GM18517 (cell line): ENCODE measurements around the gene DTHD1.

ENCODE experiments used
- ATAC-seq: cut with Tn5 transposase; IDR thresholded peaks from one replicate; pipeline ENCODE4 v1.9.1; 2021; ENCODE audit warnings: mild to moderate bottlenecking, moderate library complexity; ENCODE audit not compliant: unreplicated experiment

Gene DTHD1

GRCh38 chr4:36281384-36282106, at the start of gene DTHD1:
Gene DTHD1 (plus strand): TSS chr4:36281616. CDS start chr4:36281759, 143 bp downstream.
- ATAC-seq = no peak

GRCh38 chr4:36233567-36234266, 47.7 kb upstream of the DTHD1 start:
- ATAC-seq = no peak

- no peak for ATAC-seq
Measured at GRCh38 chr4:36235306-36235705, 46.1 kb upstream of the DTHD1 start.

GRCh38 chr4:36236159-36236558, 45.3 kb upstream of the DTHD1 start:
- no peak for ATAC-seq

GRCh38 chr4:36237366-36238313, 43.8 kb upstream of the DTHD1 start:
- ATAC-seq = no peak

GRCh38 chr4:36241771-36242170, 39.6 kb upstream of the DTHD1 start:
- ATAC-seq = peak; percentile 65

- ATAC-seq = no peak
Measured at GRCh38 chr4:36242629-36243354, 38.6 kb upstream of the DTHD1 start.

- peak; percentile 8 for ATAC-seq
Measured at GRCh38 chr4:36243355-36244256, 37.8 kb upstream of the DTHD1 start.

- ATAC-seq = peak; percentile 49
Measured at GRCh38 chr4:36244257-36245082, 36.9 kb upstream of the DTHD1 start, which contains the start of gene ARAP2. Gene ARAP2 (minus strand): TSS chr4:36244514. CDS start chr4:36229486, 15,028 bp downstream.

- no peak for ATAC-seq
Measured at GRCh38 chr4:36249610-36250009, 31.8 kb upstream of the DTHD1 start.

- no peak for ATAC-seq
Measured at GRCh38 chr4:36251983-36252382, 29.4 kb upstream of the DTHD1 start.

- ATAC-seq = no peak
Measured at GRCh38 chr4:36254371-36254770, 27.0 kb upstream of the DTHD1 start.

GRCh38 chr4:36255577-36255976, 25.8 kb upstream of the DTHD1 start:
- ATAC-seq = peak; percentile 85

GRCh38 chr4:36256398-36256891, 25.0 kb upstream of the DTHD1 start:
- ATAC-seq = peak; percentile 54

- no peak for ATAC-seq
Measured at GRCh38 chr4:36260731-36261130, 20.7 kb upstream of the DTHD1 start.

GRCh38 chr4:36264207-36264826, 17.1 kb upstream of the DTHD1 start:
- no peak for ATAC-seq

- ATAC-seq = no peak
Measured at GRCh38 chr4:36267486-36268268, 13.7 kb upstream of the DTHD1 start.
